Mesothelial cell of epicardium (in vitro differentiated cells): ENCODE results near the gene MAPK6. TPM values are rescaled to one million over a fixed set of nuclear protein-coding genes. Genes with fewer than 3 reads are reported as not detected.

Experiments used
- DNase-seq, 2 experiments: peaks; one replicate each; pipeline ENCODE4 v3.0.0; 2021; ENCODE audit warnings: low spot score in 2 of 2; ENCODE audit not compliant: unreplicated experiment in 2 of 2
- H3K27ac Mint-ChIP-seq: 2 replicates; pipeline ENCODE4 v1.8.0; 2021; ENCODE audit warnings: mixed read lengths
- H3K27me3 Mint-ChIP-seq: 2 replicates; pipeline ENCODE4 v1.8.0; 2021; ENCODE audit warnings: low read depth, mixed read lengths
- H3K36me3 Mint-ChIP-seq: 2 replicates; pipeline ENCODE4 v1.8.0; 2021; ENCODE audit warnings: mixed read lengths
- H3K4me1 Mint-ChIP-seq: 2 replicates; pipeline ENCODE4 v1.8.0; 2021; ENCODE audit warnings: mixed read lengths
- H3K4me3 Mint-ChIP-seq: 2 replicates; pipeline ENCODE4 v1.8.0; 2021; ENCODE audit warnings: mild to moderate bottlenecking, moderate library complexity, mixed read lengths
- H3K9me3 Mint-ChIP-seq: 2 replicates; pipeline ENCODE4 v1.8.0; 2021; ENCODE audit warnings: mixed read lengths
- CTCF ChIP-seq: fragments of 200-600 bp; sonication (generic); IDR thresholded peaks from one replicate; pipeline ENCODE4 v1.5.0; 2021; ENCODE audit warnings: antibody characterized with exemption; ENCODE audit not compliant: unreplicated experiment
- total RNA-seq: library from RNA; stranded (reverse); gene quantifications from 3 replicates; pipeline ENCODE4 v1.2.1, GENCODE V29; 2021

MAPK6 gene
- total RNA-seq, 1 donor from 2014 or later = 57.4 TPM

- peaks cover 7% of the 10 kb centered on the region for H3K9me3 Mint-ChIP-seq
- H3K4me3 Mint-ChIP-seq = no peak overlapping the region
- H3K4me1 Mint-ChIP-seq = peaks cover 3% of the 10 kb centered on the region
- no peaks in the 10 kb centered on the region for H3K27me3 Mint-ChIP-seq
- no peak for DNase-seq
- no peak for TF ChIP-seq CTCF
- H3K27ac Mint-ChIP-seq = no peak overlapping the region
- peaks cover 28% of the 10 kb centered on the region for H3K36me3 Mint-ChIP-seq
Observed at GRCh38 chr15:52028431-52029093, 9.5 kb downstream of the MAPK6 start.

GRCh38 chr15:52030010-52030409 lies 11.0 kb downstream of the MAPK6 start:
- H3K27ac Mint-ChIP-seq = peak overlapping the region; percentile 8
- H3K4me3 Mint-ChIP-seq = no peak overlapping the region
- no peaks in the 10 kb centered on the region for H3K27me3 Mint-ChIP-seq
- H3K36me3 Mint-ChIP-seq = peaks cover 40% of the 10 kb centered on the region
- H3K4me1 Mint-ChIP-seq = peaks cover 3% of the 10 kb centered on the region
- no peak for DNase-seq
- H3K9me3 Mint-ChIP-seq = peaks cover 18% of the 10 kb centered on the region
- TF ChIP-seq CTCF = no peak

GRCh38 chr15:52031556-52031955 lies 12.5 kb downstream of the MAPK6 start:
- Mint-ChIP-seq H3K4me1 (no peaks in the 10 kb centered on the region), H3K9me3 (peaks cover 19% of the 10 kb centered on the region), H3K27ac (no peak overlapping the region), H3K27me3 (no peaks in the 10 kb centered on the region), H3K36me3 (peaks cover 42% of the 10 kb centered on the region), H3K4me3 (no peak overlapping the region)
- TF ChIP-seq CTCF = no peak
- DNase-seq = no peak

- Mint-ChIP-seq H3K27me3 (no peaks in the 10 kb centered on the region), H3K4me3 (no peak overlapping the region), H3K4me1 (peaks cover 26% of the 10 kb centered on the region), H3K27ac (no peak overlapping the region), H3K9me3 (peaks cover 18% of the 10 kb centered on the region), H3K36me3 (peaks cover 19% of the 10 kb centered on the region)
- DNase-seq = no peak
- TF ChIP-seq CTCF = no peak
Observed at GRCh38 chr15:52037889-52038505, 19.0 kb downstream of the MAPK6 start.

GRCh38 chr15:52039925-52040781 lies 21.1 kb downstream of the MAPK6 start:
- H3K36me3 Mint-ChIP-seq = no peaks in the 10 kb centered on the region
- no peak for TF ChIP-seq CTCF
- DNase-seq = no peak
- no peaks in the 10 kb centered on the region for H3K27me3 Mint-ChIP-seq
- peaks cover 26% of the 10 kb centered on the region for H3K4me1 Mint-ChIP-seq
- H3K4me3 Mint-ChIP-seq = no peak overlapping the region
- no peaks in the 10 kb centered on the region for H3K9me3 Mint-ChIP-seq
- peak overlapping the region; percentile 54 for H3K27ac Mint-ChIP-seq
